HepG2 (cell line): Measurements from ENCODE around the gene KRTAP8-1. TPM values are rescaled to one million over a fixed set of nuclear protein-coding genes. Genes with fewer than 3 reads are reported as not detected.

Source experiments
- ATAC-seq: fragments of 200-7000 bp; cut with Tn5 transposase; 3 replicates; pipeline ENCODE4 v1.9.1; 2020; ENCODE audit warnings: mild to moderate bottlenecking, moderate library complexity
- BruUV-seq: library from RNA; stranded (reverse); fragments of 400-500 nt; replicated peaks from 2 replicates; lab custom pipeline; 2021; lab: Mats Ljungman, UMichigan
- CTCF ChIA-PET: fragments of 300-600 bp; formaldehyde crosslinking; extraction: SDS; loops from one replicate; lab custom pipeline; 2021; ENCODE audit warnings: low total read pairs, inconsistent platforms, low intra/inter-chr PET ratio; lab: Yijun Ruan, JAX
- POLR2A ChIA-PET: fragments of 350-600 bp; sonication (Branson Sonifier 250); formaldehyde crosslinking; loops from one replicate; lab custom pipeline; 2020; ENCODE audit warnings: antibody characterized with exemption, inconsistent platforms; lab: Yijun Ruan, JAX
- DNase-seq: peaks from one replicate; pipeline ENCODE4 v3.0.0-alpha.2; 2015; ENCODE audit warnings: low spot score
- FAIRE-seq: peaks from 3 replicates; lab custom pipeline; 2011; peaks lifted over from hg19 to GRCh38; lab: Jason Lieb, UNC
- H2AFZ ChIP-seq: one replicate; pipeline ENCODE4 v1.6.1; 2011; ENCODE audit warnings: low read length, inconsistent platforms
- H3K27ac ChIP-seq: fragments of 300-600 bp; 3 replicates; pipeline ENCODE4 v1.8.0; 2011; ENCODE audit warnings: mixed run types, mild to moderate bottlenecking, mixed read lengths, low read length, inconsistent platforms; ENCODE audit not compliant: insufficient read depth; ENCODE audit errors: extremely low read length
- H3K27me3 ChIP-seq, 2 experiments: fragments of 200-600 bp in 1 of 2; 2 replicates in 1 of 2; 3 replicates in 1 of 2; pipeline versions ENCODE4 v1.6.0 to v1.8.0; 2011; ENCODE audit warnings: low read length in 2 of 2, mild to moderate bottlenecking in 2 of 2, moderate library complexity in 2 of 2, inconsistent platforms in 1 of 2; ENCODE audit not compliant: insufficient read depth in 2 of 2, control insufficient read depth in 1 of 2
- H3K36me3 ChIP-seq, 2 experiments: fragments of 200-600 bp in 1 of 2; replicated peaks in 1 of 2; 2 replicates in 1 of 2; 3 replicates in 1 of 2; pipeline versions ENCODE4 v1.5.1 to v1.8.0; 2011; ENCODE audit warnings: low read length in 2 of 2, inconsistent platforms in 1 of 2; ENCODE audit not compliant: insufficient read depth in 2 of 2, control insufficient read depth in 1 of 2
- H3K4me1 ChIP-seq: 2 replicates; pipeline ENCODE4 v1.5.1; 2012; ENCODE audit warnings: low read length, inconsistent platforms; ENCODE audit not compliant: insufficient read depth
- H3K4me2 ChIP-seq: 2 replicates; pipeline ENCODE4 v1.6.0; 2011; ENCODE audit warnings: low read depth, low read length, inconsistent platforms
- H3K4me3 ChIP-seq, 3 experiments: fragments of 200-600 bp in 1 of 3; sonication (generic), shearing (Covaris generic) in 1 of 3; replicated peaks in 1 of 3; 2 replicates each; pipeline ENCODE4 v1.5.1; 2011 to 2016; ENCODE audit warnings: low read length in 3 of 3, inconsistent platforms in 2 of 3, low read depth in 2 of 3, mild to moderate bottlenecking in 2 of 3, control low read depth in 1 of 3, mixed read lengths in 1 of 3; ENCODE audit not compliant: insufficient read depth in 1 of 3
- H3K79me2 ChIP-seq: one replicate; pipeline ENCODE4 v1.6.1; 2011; ENCODE audit warnings: low read length, inconsistent platforms; ENCODE audit not compliant: insufficient read depth
- H3K9ac ChIP-seq: 2 replicates; pipeline ENCODE4 v1.6.0; 2011; ENCODE audit warnings: mild to moderate bottlenecking, low read depth, low read length, inconsistent platforms; ENCODE audit not compliant: insufficient read depth
- H3K9me3 ChIP-seq: 2 replicates; pipeline ENCODE4 v1.5.1; 2012; ENCODE audit warnings: mild to moderate bottlenecking, low read length
- H4K20me1 ChIP-seq: 2 replicates; pipeline ENCODE4 v1.6.0; 2011; ENCODE audit warnings: inconsistent platforms, mild to moderate bottlenecking, low read length, moderate library complexity; ENCODE audit not compliant: insufficient read depth
- HMGXB3 ChIP-seq: sonication (generic); formaldehyde crosslinking; IDR thresholded peaks from 2 replicates; pipeline ENCODE4 v1.4.0; 2020; ENCODE audit warnings: missing genetic modification reagents, borderline replicate concordance
- MAX ChIP-seq: IDR thresholded peaks from 2 replicates; pipeline ENCODE4 v1.6.1; 2012; ENCODE audit warnings: inconsistent platforms
- MIER3 ChIP-seq: IDR thresholded peaks from 2 replicates; pipeline ENCODE4 v1.6.1; 2016; ENCODE audit warnings: missing compliant biosample characterization, borderline replicate concordance
- RARA ChIP-seq: IDR thresholded peaks from 2 replicates; pipeline ENCODE4 v1.6.1; 2016; ENCODE audit warnings: missing genetic modification reagents, missing compliant biosample characterization
- ZNF512B ChIP-seq: sonication (generic); formaldehyde crosslinking; IDR thresholded peaks from 2 replicates; pipeline ENCODE4 v1.5.1; 2020; ENCODE audit warnings: missing genetic modification reagents, mild to moderate bottlenecking, borderline replicate concordance
- ZNF639 ChIP-seq: conservative IDR thresholded peaks from 2 replicates; pipeline ENCODE4 v1.6.1; 2018; ENCODE audit warnings: missing genetic modification reagents
- ZNF7 ChIP-seq: IDR thresholded peaks from 2 replicates; pipeline ENCODE4 v1.6.1; 2016; ENCODE audit warnings: missing biosample characterization, missing genetic modification reagents
- ZSCAN31 ChIP-seq: sonication (generic); formaldehyde crosslinking; IDR thresholded peaks from 2 replicates; pipeline ENCODE4 v1.5.0; 2020; ENCODE audit warnings: low read depth, mild to moderate bottlenecking, missing genetic modification reagents
- WGBS: methylation state at CpG from one replicate; pipeline ENCODE4 v1.1.6; 2017; ENCODE audit warnings: low lambda C conversion rate; 5-methylcytosine and 5-hydroxymethylcytosine counted together
- in situ Hi-C: cut with HindIII; loops from 2 replicates; pipeline ENCODE4 v1.10.0; 2017; ENCODE audit warnings: low pct_unique_long_range_greater_than_20kb; ENCODE audit not compliant: extremely low pct_ligation_motif_present
- intact Hi-C: fragments of 100-400 bp; cut with micrococcal nuclease; formaldehyde crosslinking; loops from one replicate; pipeline ENCODE4 v1.10.0; 2022; ENCODE audit not compliant: unreplicated experiment
- polyA plus RNA-seq, 8 experiments: library from polyadenylated mRNA; depleted of rRNA in 3 of 8; stranded (reverse) in 7 of 8; unstranded in 1 of 8; fragments of >200 nt; fragmentation: Illumina TruSeq in 4 of 8; extraction: Trizol in 4 of 8; gene quantifications; 2 replicates each; pipeline versions ENCODE4 v1.2.1 to v1.2.3, GENCODE V29; 2011 to 2016; ENCODE audit warnings: low read depth in 4 of 8, missing spikeins in 1 of 8, mixed read lengths in 1 of 8; ENCODE audit not compliant: insufficient read depth in 1 of 8
- total RNA-seq, 5 experiments: library from RNA; depleted of rRNA; stranded (reverse); fragments of >200 nt; fragmentation: Illumina TruSeq; extraction: Trizol; gene quantifications; 2 replicates each; pipeline ENCODE4 v1.2.3, GENCODE V29; 2016; ENCODE audit warnings: low read depth in 1 of 5

KRTAP8-1 gene
- total and polyA plus RNA-seq, 2 of the 13 experiments (the other 11 are each of a cell fraction or from before 2014, with no cell fraction given) = not detected

- WGBS = 23% methylated on average over 9 of the region's 9 CpGs
- in situ Hi-C loops = no loop called here
- no peak overlapping the region for H3K27ac ChIP-seq
- FAIRE-seq = no peak
- H3K9ac ChIP-seq = no peak overlapping the region
- ChIA-PET POLR2A (no interaction called here), CTCF (no interaction called here)
- H3K4me2 ChIP-seq = no peak overlapping the region
- H2AFZ ChIP-seq = no peak overlapping the region
- no peaks in the 10 kb centered on the region for H3K4me1 ChIP-seq
- H3K79me2 ChIP-seq = no peaks in the 10 kb centered on the region
- H3K4me3 ChIP-seq = no peak overlapping the region
- H3K9me3 ChIP-seq = peaks cover 84% of the 10 kb centered on the region
- no peak for DNase-seq
- no TSS peak for BruUV-seq
- intact Hi-C loops = no loop called here
- H3K27me3 ChIP-seq = no peaks in the 10 kb centered on the region
- H4K20me1 ChIP-seq = no peaks in the 10 kb centered on the region
- no peak for ATAC-seq
- TF ChIP-seq HMGXB3 (no peak), ZNF512B (CRISPR knock-in tag) (no peak), MIER3 (CRISPR knock-in tag) (no peak), ZNF639 (CRISPR knock-in tag) (no peak), MAX (no peak), ZNF7 (CRISPR knock-in tag) (no peak), ZSCAN31 (CRISPR knock-in tag) (no peak), RARA (CRISPR knock-in tag) (no peak)
- TF ChIP-seq, all 625 proteins: peak for 0
- no peaks in the 10 kb centered on the region for H3K36me3 ChIP-seq
Measured at GRCh38 chr21:30847627-30848500, 34.8 kb upstream of the KRTAP8-1 start.
